COLO829 (cell line): Measurements from ENCODE around the gene PIK3R4.

Experiments
- DNase-seq: peaks from one replicate; pipeline ENCODE4 v3.0.0; 2012; ENCODE audit warnings: low spot score

Gene PIK3R4

GRCh38 chr3:130746246-130747039 is at the start of gene PIK3R4:
TSS of gene PIK3R4 (minus strand) at chr3:130746829. CDS start at chr3:130745218, 1,611 bp downstream.
- DNase-seq, result peak; percentile 99

- DNase-seq, result no peak
Measured at GRCh38 chr3:130795396-130795795, 48.8 kb upstream of the PIK3R4 start.

- no peak for DNase-seq
Measured at GRCh38 chr3:130792246-130792645, 45.6 kb upstream of the PIK3R4 start.

GRCh38 chr3:130789782-130790322 is 43.2 kb upstream of the PIK3R4 start:
- no peak for DNase-seq

- no peak for DNase-seq
Measured at GRCh38 chr3:130787422-130788068, 40.9 kb upstream of the PIK3R4 start.

GRCh38 chr3:130786306-130786705 is 39.7 kb upstream of the PIK3R4 start:
- DNase-seq, result no peak

- peak; percentile 90 for DNase-seq
Measured at GRCh38 chr3:130783629-130784028, 37.0 kb upstream of the PIK3R4 start.

- DNase-seq, result no peak
Measured at GRCh38 chr3:130779486-130779885, 32.9 kb upstream of the PIK3R4 start.

GRCh38 chr3:130779031-130779430 is 32.4 kb upstream of the PIK3R4 start:
- no peak for DNase-seq

GRCh38 chr3:130773366-130773765 is 26.7 kb upstream of the PIK3R4 start:
- DNase-seq, result peak; percentile 53

GRCh38 chr3:130772129-130772528 is 25.5 kb upstream of the PIK3R4 start:
- DNase-seq, result no peak

GRCh38 chr3:130770644-130771043 is 24.0 kb upstream of the PIK3R4 start:
- no peak for DNase-seq

GRCh38 chr3:130761730-130762311 is 15.2 kb upstream of the PIK3R4 start:
- DNase-seq, result no peak

GRCh38 chr3:130760922-130761321 is 14.3 kb upstream of the PIK3R4 start:
- peak; percentile 68 for DNase-seq

- peak; percentile 58 for DNase-seq
Measured at GRCh38 chr3:130759692-130760338, 13.2 kb upstream of the PIK3R4 start.

- peak; percentile 67 for DNase-seq
Measured at GRCh38 chr3:130758624-130759369, 12.2 kb upstream of the PIK3R4 start.

GRCh38 chr3:130757611-130758150 is 11.1 kb upstream of the PIK3R4 start:
- no peak for DNase-seq

GRCh38 chr3:130755666-130756065 is 9.0 kb upstream of the PIK3R4 start:
- DNase-seq, result no peak

GRCh38 chr3:130748981-130749380 is 2.4 kb upstream of the PIK3R4 start:
- no peak for DNase-seq

GRCh38 chr3:130748467-130748861 is 1.8 kb upstream of the PIK3R4 start:
- no peak for DNase-seq

- no peak for DNase-seq
Measured at GRCh38 chr3:130743354-130743753, 3.3 kb downstream of the PIK3R4 start.
